MM.1S (cell line): ENCODE measurements around the gene TSC22D4.

Source experiments
- CTCF ChIP-seq: fragments of 300-600 bp; sonication (generic); IDR thresholded peaks from 2 replicates; pipeline ENCODE4 v1.5.1; 2016; ENCODE audit warnings: antibody characterized with exemption, low read length, mixed read lengths
- EZH2 ChIP-seq: fragments of 300-600 bp; sonication (generic); optimal IDR thresholded peaks from 2 replicates; pipeline ENCODE3; 2017; ENCODE audit warnings: low read depth, mild to moderate bottlenecking, antibody characterized with exemption, low read length, mixed read lengths
- EZH2phosphoT487 ChIP-seq: fragments of 300-600 bp; sonication (generic); IDR thresholded peaks from 2 replicates; pipeline ENCODE4 v1.6.1; 2018; ENCODE audit warnings: antibody characterized with exemption, low read length

GRCh38 chr7:100472854-100473499 is 6.0 kb downstream of the TSC22D4 start:
- no peak for TF ChIP-seq CTCF
- TF ChIP-seq EZH2: no peak
- TF ChIP-seq EZH2phosphoT487: no peak
